H1 (cell line): ENCODE measurements around the gene PTPRH. TPM values are rescaled to one million over a fixed set of nuclear protein-coding genes. Genes with fewer than 3 reads are reported as not detected.

Source experiments
- CTCF ChIA-PET: fragments of 300-600 bp; sonication (Branson Sonifier 250); formaldehyde crosslinking; loops from one replicate; lab custom pipeline; 2021; ENCODE audit not compliant: partially characterized antibody; lab: Charles Lee
- POLR2A ChIA-PET: fragments of 300-600 bp; sonication (Branson Sonifier 250); formaldehyde crosslinking; loops from one replicate; lab custom pipeline; 2021; ENCODE audit warnings: inconsistent platforms; ENCODE audit not compliant: partially characterized antibody; lab: Charles Lee
- DNase-seq, 2 experiments: peaks; one replicate each; pipeline versions ENCODE4 v3.0.0 to v3.0.0-alpha.2; 2010 to 2022; ENCODE audit warnings: low spot score in 2 of 2, low read depth in 1 of 2, mixed read lengths in 1 of 2
- FAIRE-seq: peaks from 2 replicates; lab custom pipeline; 2011; peaks lifted over from hg19 to GRCh38; lab: Jason Lieb, UNC
- H2AFZ ChIP-seq: 2 replicates; pipeline ENCODE4 v1.8.1; 2012; ENCODE audit warnings: low read length, inconsistent platforms
- H2AK5ac ChIP-seq: 2 replicates; pipeline ENCODE4 v1.6.1; 2013; ENCODE audit warnings: low read depth, low read length
- H2BK120ac ChIP-seq: replicated peaks from 2 replicates; pipeline ENCODE3; 2013; ENCODE audit warnings: low read depth, low read length, inconsistent platforms
- H2BK12ac ChIP-seq: 2 replicates; pipeline ENCODE4 v1.6.1; 2013; ENCODE audit warnings: low read depth, low read length
- H2BK15ac ChIP-seq: 2 replicates; pipeline ENCODE4 v1.6.1; 2013; ENCODE audit warnings: low read length
- H2BK20ac ChIP-seq: 2 replicates; pipeline ENCODE4 v1.6.1; 2013; ENCODE audit warnings: low read length
- H2BK5ac ChIP-seq: 2 replicates; pipeline ENCODE4 v1.6.1; 2013; ENCODE audit warnings: low read depth, low read length
- H3K14ac ChIP-seq: 2 replicates; pipeline ENCODE4 v1.6.1; 2013; ENCODE audit warnings: inconsistent platforms; ENCODE audit not compliant: insufficient read length
- H3K18ac ChIP-seq: 2 replicates; pipeline ENCODE4 v1.6.1; 2013; ENCODE audit warnings: low read length; ENCODE audit errors: extremely low read depth
- H3K23ac ChIP-seq: 2 replicates; pipeline ENCODE4 v1.6.1; 2013; ENCODE audit warnings: inconsistent platforms; ENCODE audit not compliant: insufficient read length
- H3K23me2 ChIP-seq: 2 replicates; pipeline ENCODE4 v1.6.1; 2013; ENCODE audit warnings: low read depth, low read length
- H3K27ac ChIP-seq: 2 replicates; pipeline ENCODE4 v1.6.1; 2011; ENCODE audit warnings: low read depth, low read length, inconsistent platforms
- H3K27me3 ChIP-seq, 4 experiments: replicated peaks in 1 of 4; 1 replicate in 1 of 4; 2 replicates in 3 of 4; pipeline versions ENCODE4 v1.6.1 to v1.8.1; 2011 to 2013; ENCODE audit warnings: low read length in 3 of 4, mild to moderate bottlenecking in 3 of 4, inconsistent platforms in 2 of 4, mixed read lengths in 2 of 4, moderate library complexity in 1 of 4; ENCODE audit not compliant: control insufficient read depth in 3 of 4, insufficient read depth in 3 of 4; ENCODE audit errors: extremely low read depth in 1 of 4
- H3K36me3 ChIP-seq, 4 experiments: 2 replicates each; pipeline versions ENCODE4 v1.6.1 to v1.8.1; 2011 to 2013; ENCODE audit warnings: mild to moderate bottlenecking in 4 of 4, low read length in 3 of 4, moderate library complexity in 2 of 4, control low read depth in 1 of 4, inconsistent platforms in 1 of 4; ENCODE audit not compliant: insufficient read depth in 4 of 4, control insufficient read depth in 2 of 4
- H3K4ac ChIP-seq: replicated peaks from 2 replicates; pipeline ENCODE3; 2013; ENCODE audit warnings: low read length, low read depth, mixed read lengths, inconsistent platforms; ENCODE audit not compliant: insufficient read length
- H3K4me1 ChIP-seq, 4 experiments: replicated peaks in 1 of 4; 1 replicate in 1 of 4; 2 replicates in 3 of 4; pipeline versions ENCODE4 v1.6.1 to v1.8.1; 2011 to 2013; ENCODE audit warnings: low read length in 3 of 4, inconsistent platforms in 2 of 4, mixed read lengths in 1 of 4; ENCODE audit not compliant: insufficient read depth in 4 of 4, control insufficient read depth in 3 of 4
- H3K4me2 ChIP-seq, 2 experiments: 2 replicates each; pipeline versions ENCODE4 v1.6.1 to v1.8.1; 2011 to 2013; ENCODE audit warnings: low read depth in 2 of 2, low read length in 2 of 2, control low read depth in 1 of 2, inconsistent platforms in 1 of 2, mild to moderate bottlenecking in 1 of 2; ENCODE audit not compliant: insufficient read depth in 1 of 2
- H3K4me3 ChIP-seq, 4 experiments: fragments of 200-600, 300-600 bp in 1 of 4; sonication (generic), shearing (Covaris generic), sonication (Bioruptor Twin) in 1 of 4; 2 replicates each; pipeline versions ENCODE4 v1.5.1 to v1.8.1; 2011 to 2016; ENCODE audit warnings: low read length in 4 of 4, low read depth in 3 of 4, control low read depth in 2 of 4, inconsistent platforms in 2 of 4, mild to moderate bottlenecking in 2 of 4, mixed read lengths in 1 of 4, moderate library complexity in 1 of 4; ENCODE audit not compliant: insufficient read depth in 2 of 4; ENCODE audit errors: extremely low read depth in 1 of 4
- H3K56ac ChIP-seq: replicated peaks from 2 replicates; pipeline ENCODE3; 2013; ENCODE audit warnings: low read depth, mild to moderate bottlenecking, mixed read lengths, low read length, inconsistent platforms; ENCODE audit not compliant: insufficient read length
- H3K79me1 ChIP-seq: 2 replicates; pipeline ENCODE4 v1.6.1; 2013; ENCODE audit warnings: low read depth, low read length, control low read depth
- H3K79me2 ChIP-seq, 2 experiments: 2 replicates each; pipeline versions ENCODE4 v1.6.1 to v1.8.1; 2012 to 2013; ENCODE audit warnings: low read length in 2 of 2, mild to moderate bottlenecking in 2 of 2, inconsistent platforms in 1 of 2; ENCODE audit not compliant: insufficient read depth in 2 of 2, control insufficient read depth in 1 of 2
- H3K9ac ChIP-seq, 4 experiments: replicated peaks in 1 of 4; 1 replicate in 1 of 4; 2 replicates in 3 of 4; pipeline versions ENCODE4 v1.6.1 to v1.8.1; 2011 to 2013; ENCODE audit warnings: low read depth in 3 of 4, low read length in 3 of 4, control low read depth in 2 of 4, mild to moderate bottlenecking in 2 of 4, moderate library complexity in 2 of 4, inconsistent platforms in 1 of 4; ENCODE audit errors: extremely low read depth in 1 of 4
- H3K9me3 ChIP-seq, 2 experiments: 2 replicates each; pipeline versions ENCODE4 v1.6.1 to v1.8.1; 2012 to 2013; ENCODE audit warnings: mild to moderate bottlenecking in 2 of 2, moderate library complexity in 2 of 2, control low read depth in 1 of 2, inconsistent platforms in 1 of 2, low read depth in 1 of 2, low read length in 1 of 2, mixed read lengths in 1 of 2; ENCODE audit not compliant: insufficient read depth in 2 of 2
- H4K20me1 ChIP-seq, 2 experiments: replicated peaks in 1 of 2; 2 replicates each; pipeline versions ENCODE3 to v1.8.1; 2011 to 2013; ENCODE audit warnings: inconsistent platforms in 2 of 2, low read length in 2 of 2, mild to moderate bottlenecking in 1 of 2; ENCODE audit not compliant: insufficient read depth in 2 of 2, control insufficient read depth in 1 of 2
- H4K5ac ChIP-seq: 2 replicates; pipeline ENCODE4 v1.6.1; 2013; ENCODE audit warnings: low read length, low read depth, mixed read lengths, inconsistent platforms; ENCODE audit not compliant: insufficient read length
- H4K8ac ChIP-seq: 2 replicates; pipeline ENCODE4 v1.8.0; 2013; ENCODE audit warnings: mild to moderate bottlenecking, moderate library complexity, low read length, inconsistent platforms; ENCODE audit not compliant: insufficient read depth; ENCODE audit errors: extremely low read depth
- H4K91ac ChIP-seq: replicated peaks from 2 replicates; pipeline ENCODE3; 2013; ENCODE audit warnings: low read length, mixed read lengths, inconsistent platforms; ENCODE audit not compliant: insufficient read length
- ASH2L ChIP-seq: fragments of 200-600, 300-600 bp; sonication (generic); IDR thresholded peaks from one replicate; pipeline ENCODE4 v1.7.1; 2017; ENCODE audit warnings: low read length
- CREB1 ChIP-seq: IDR thresholded peaks from 2 replicates; pipeline ENCODE4 v1.6.1; 2012; ENCODE audit warnings: inconsistent platforms
- CTBP2 ChIP-seq: IDR thresholded peaks from 2 replicates; pipeline ENCODE4 v1.7.0; 2011; ENCODE audit warnings: borderline replicate concordance, mild to moderate bottlenecking, moderate library complexity, mixed read lengths, low read length; ENCODE audit not compliant: insufficient read depth, insufficient read length
- E2F6 ChIP-seq: IDR thresholded peaks from 2 replicates; pipeline ENCODE4 v1.6.1; 2012; ENCODE audit warnings: inconsistent platforms
- HDAC2 ChIP-seq, 2 experiments: fragments of 300-600 bp in 1 of 2; sonication (generic) in 1 of 2; IDR thresholded peaks; 2 replicates each; pipeline ENCODE4 v1.6.1; 2011 to 2012; ENCODE audit warnings: low read depth in 2 of 2, low read length in 2 of 2, mild to moderate bottlenecking in 2 of 2, moderate library complexity in 2 of 2, borderline replicate concordance in 1 of 2, inconsistent platforms in 1 of 2
- RAD21 ChIP-seq, 2 experiments: IDR thresholded peaks in 1 of 2; conservative IDR thresholded peaks in 1 of 2; 2 replicates each; pipeline ENCODE4 v1.6.1; 2011; ENCODE audit warnings: low read depth in 2 of 2, low read length in 2 of 2, improper control_type of control experiment in 1 of 2, inconsistent platforms in 1 of 2, mild to moderate bottlenecking in 1 of 2, moderate library complexity in 1 of 2
- RFX5 ChIP-seq: IDR thresholded peaks from 2 replicates; pipeline ENCODE4 v1.6.1; 2011; ENCODE audit warnings: low read depth, low read length, improper control_type of control experiment, borderline replicate concordance
- SIN3A ChIP-seq, 2 experiments: IDR thresholded peaks in 1 of 2; conservative IDR thresholded peaks in 1 of 2; 2 replicates each; pipeline ENCODE4 v1.6.1; 2011 to 2012; ENCODE audit warnings: low read length in 2 of 2, improper control_type of control experiment in 1 of 2, low read depth in 1 of 2, mild to moderate bottlenecking in 1 of 2
- SRF ChIP-seq: IDR thresholded peaks from 2 replicates; pipeline ENCODE4 v1.6.1; 2011; ENCODE audit warnings: mild to moderate bottlenecking, low read depth, low read length, moderate library complexity
- TEAD4 ChIP-seq: IDR thresholded peaks from 2 replicates; pipeline ENCODE4 v1.6.1; 2012; ENCODE audit warnings: low read depth, low read length, inconsistent platforms, mixed read lengths
- WGBS, 2 experiments: shearing (Covaris generic) in 1 of 2; methylation state at CpG; one replicate each; pipeline versions ENCODE4 v1.1.6 to v1.1.7; 2013 to 2015; ENCODE audit warnings: low lambda C conversion rate in 2 of 2, mixed read lengths in 2 of 2, inconsistent platforms in 1 of 2, low coverage in 1 of 2, missing lambda C conversion rate in 1 of 2; ENCODE audit not compliant: insufficient replicate concordance in 2 of 2, insufficient coverage in 1 of 2, insufficient read length in 1 of 2; ENCODE audit errors: extremely low coverage in 1 of 2, missing lambda C conversion rate in 1 of 2; 5-methylcytosine and 5-hydroxymethylcytosine counted together
- polyA plus RNA-seq, 7 experiments: library from polyadenylated mRNA; depleted of rRNA in 3 of 7; stranded (reverse) in 5 of 7; unstranded in 2 of 7; fragments of >200 nt in 5 of 7; fragments of 200-250 nt in 2 of 7; gene quantifications; 1 replicate in 5 of 7; 2 replicates in 1 of 7; 4 replicates in 1 of 7; pipeline versions ENCODE4 v1.2.1 to v1.2.3, GENCODE V29; 2011 to 2013; ENCODE audit warnings: missing spikeins in 2 of 7, mixed read lengths in 2 of 7
- total RNA-seq: library from RNA; stranded (reverse); fragmentation: NEBNext Ultra II Directional; extraction: Animal tissue kit (Norgen Biotek cat#: 25700); gene quantifications from 2 replicates; pipeline ENCODE4 v1.2.1, GENCODE V29; 2021

The PTPRH gene
- total and polyA plus RNA-seq, 2 of the 8 experiments (the other 6 are each of a cell fraction or from before 2014, with no cell fraction given): 0.30 to 0.39 TPM

DNA sequence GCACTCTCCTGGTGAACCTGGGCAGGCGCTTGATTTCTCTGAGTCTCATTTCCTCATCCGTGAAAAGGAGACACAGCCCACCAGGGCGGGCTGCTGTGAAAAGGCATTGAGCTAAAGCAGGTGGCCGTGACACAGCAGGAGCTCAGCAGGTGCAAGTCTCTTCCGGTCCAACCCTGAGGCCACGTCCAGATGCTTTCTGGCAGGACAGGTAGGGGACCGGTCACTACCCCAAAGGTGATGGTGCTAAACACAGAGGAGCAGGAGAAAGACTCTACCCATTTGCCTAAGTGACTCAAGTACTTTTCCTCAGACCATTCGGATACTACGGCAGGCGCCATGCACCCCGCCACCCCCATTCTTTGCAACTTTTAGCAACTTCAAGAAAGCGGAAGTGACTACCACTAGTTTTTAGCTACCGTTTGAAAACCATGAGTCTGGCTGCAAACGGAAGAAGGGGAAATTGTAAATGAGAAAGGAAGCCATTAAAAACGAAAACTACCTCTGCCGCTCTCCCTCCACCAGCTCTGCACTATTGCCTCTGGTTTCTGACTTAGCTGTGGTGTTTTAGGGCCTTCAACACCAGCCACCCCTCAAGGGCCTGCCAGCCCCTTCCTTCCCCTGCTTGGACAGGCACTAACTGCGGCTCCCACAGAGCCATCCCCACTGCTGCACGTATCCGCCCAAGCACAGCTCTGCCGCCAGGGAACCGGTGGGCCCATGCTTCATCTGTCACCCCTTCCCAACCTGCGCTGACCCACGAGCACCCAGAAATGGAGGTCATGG, 44.7 kb upstream of the PTPRH start:
- H3K14ac ChIP-seq: no peak overlapping the region
- no peak overlapping the region for H2BK120ac ChIP-seq
- POLR2A ChIA-PET: interaction anchor here (1.0 to 5.0 kb wide), 6 partner anchors 13 to 153 kb away, joined by 3 to 23 read pairs (median 4); partner anchors contain the start of gene UBE2S
- no peak for FAIRE-seq
- peak overlapping the region; percentile 46; the same call in 1 of the 2 replicates for H2BK5ac ChIP-seq
- no peak overlapping the region for H2BK20ac ChIP-seq
- no peak overlapping the region for H4K5ac ChIP-seq
- no peak overlapping the region for H3K18ac ChIP-seq
- no peak overlapping the region for H2AFZ ChIP-seq
- H3K56ac ChIP-seq: no peak overlapping the region
- no peak overlapping the region for H2BK12ac ChIP-seq
- H3K79me1 ChIP-seq: peaks cover 32% of the 10 kb centered on the region
- H3K9me3 ChIP-seq: no peaks in the 10 kb centered on the region
- 82% methylated on average over 23 of the region's 23 CpGs; no CpG with 5 or more reads in 1 of the 2 experiments for WGBS, 2 experiments
- no peak overlapping the region for H2BK15ac ChIP-seq
- no peaks in the 10 kb centered on the region for H3K27me3 ChIP-seq
- H3K9ac ChIP-seq: no peak overlapping the region
- DNase-seq: no peak
- H3K4me1 ChIP-seq: peaks cover 4 to 23% (median 14%) of the 10 kb centered on the region in 4 experiments; a peak in 6 of 7 replicates
- peaks cover 34 to 53% of the 10 kb centered on the region in 2 experiments for H4K20me1 ChIP-seq
- no peak overlapping the region for H4K8ac ChIP-seq
- peaks cover 17 to 94% of the 10 kb centered on the region in 2 experiments for H3K79me2 ChIP-seq
- CTCF ChIA-PET: interaction anchor here (0.9 to 4.7 kb wide), 8 partner anchors 11 to 214 kb away, joined by 3 to 32 read pairs (median 4); partner anchors contain the start of gene DNAAF3
- H3K27ac ChIP-seq: no peak overlapping the region
- no peak overlapping the region for H3K4ac ChIP-seq
- peaks cover 7% of the 10 kb centered on the region; the same call in 1 of the 2 replicates for H3K23me2 ChIP-seq
- no peak overlapping the region for H3K4me3 ChIP-seq
- no peak overlapping the region for H2AK5ac ChIP-seq
- no peak overlapping the region for H4K91ac ChIP-seq
- no peaks in the 10 kb centered on the region for H3K36me3 ChIP-seq
- no peak overlapping the region for H3K23ac ChIP-seq
- no peak overlapping the region; a peak in 2 of 4 replicates for H3K4me2 ChIP-seq
- TF ChIP-seq HDAC2 (IDR thresholded peaks at IDR 0.05; ENCODE audit: borderline replicate concordance in 1 of 2, low read depth in 2 of 2, low read length in 2 of 2) (no peak), ASH2L (no peak), RAD21 (IDR thresholded peaks at IDR 0.05 in 1 of 2, conservative IDR thresholded peaks at IDR 0.05 in 1 of 2; ENCODE audit: low read depth in 2 of 2, low read length in 2 of 2) (no peak), CREB1 (no peak), RFX5 (no peak), SRF (no peak), CTBP2 (no peak), E2F6 (no peak), TEAD4 (no peak), SIN3A (conservative IDR thresholded peaks at IDR 0.05 in 1 of 2, IDR thresholded peaks at IDR 0.05 in 1 of 2; ENCODE audit: low read depth in 1 of 2, low read length in 2 of 2) (no peak)
